ENCODE measurements around the gene WNT7B. TPM values are rescaled to one million over a fixed set of nuclear protein-coding genes. Genes with fewer than 3 reads are reported as not detected.

Gene WNT7B
- total and polyA plus RNA-seq, 10 of the 15 experiments (the other 5 are each of a cell fraction or from before 2014, with no cell fraction given), result 0.12 TPM; not detected in 9

DNA sequence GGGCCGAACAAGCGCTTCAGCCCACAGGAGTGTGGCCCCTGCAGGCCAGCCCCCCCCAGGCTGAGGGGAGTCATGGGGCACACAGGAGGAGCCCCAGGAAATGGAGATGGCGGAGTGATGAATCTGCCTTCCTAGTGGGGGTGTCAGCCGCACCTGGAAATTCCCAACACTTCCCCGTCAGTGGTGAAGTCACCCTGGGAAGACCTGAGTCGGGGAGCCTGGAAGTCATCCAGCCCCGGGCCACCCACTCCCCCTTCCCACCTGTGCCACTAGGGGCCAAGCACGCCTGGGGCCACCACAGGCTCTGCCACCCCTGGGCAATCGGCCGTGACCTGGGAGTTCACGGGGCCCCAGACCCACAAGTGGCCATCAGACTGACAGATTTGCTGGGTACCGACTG is 12.6 kb downstream of the WNT7B start:
- Histone ChIP-seq H3K9me3 (replicated peaks; ENCODE audit: control insufficient read depth, insufficient read depth, low read length) (no peaks in the 10 kb centered on the region), H3K4me2 (ENCODE audit: control insufficient read depth, insufficient read depth) (no peak overlapping the region), H3K9ac (ENCODE audit: control insufficient read depth, insufficient read depth, low read length) (no peak overlapping the region), H3K36me3 (ENCODE audit: control insufficient read depth in 2 of 2, insufficient read depth in 2 of 2, low read length in 1 of 2) (no peaks in the 10 kb centered on the region), H3K27ac (ENCODE audit: control insufficient read depth, insufficient read depth) (no peak overlapping the region), H3K4me3 (no peak overlapping the region), H2AFZ (ENCODE audit: control insufficient read depth, low read depth, low read length) (no peak overlapping the region), H4K20me1 (ENCODE audit: control insufficient read depth, insufficient read depth) (no peaks in the 10 kb centered on the region), H3K27me3 (replicated peaks in 1 of 2; ENCODE audit: control insufficient read depth in 2 of 2, insufficient read depth in 2 of 2, low read length in 1 of 2) (peaks cover 0 to 1% of the 10 kb centered on the region in 2 experiments; a peak in 2 of 4 replicates), H3K4me1 (ENCODE audit: control insufficient read depth, insufficient read depth, low read length) (no peaks in the 10 kb centered on the region), H3K79me2 (ENCODE audit: control insufficient read depth, insufficient read depth, low read length) (no peaks in the 10 kb centered on the region)
- in situ Hi-C loops (cut with MboI) (loop anchor here (25.0 kb wide), 1 partner anchor 1052 kb away; no protein-coding TSS in a partner anchor), intact Hi-C loops (cut with micrococcal nuclease; ENCODE audit: unreplicated experiment) (no loop called here)
- no peak for FAIRE-seq
- no peak for ATAC-seq
- ChIA-PET POLR2A (no interaction called here), SMC1A (ENCODE audit: uncharacterized antibody, unreplicated experiment) (no interaction called here), RAD21 (ENCODE audit: unreplicated experiment) (no interaction called here), CTCF (no interaction called here)
- no peak for DNase-seq (ENCODE audit: low read depth, low spot score)
- 5% methylated on average over 12 of the region's 12 CpGs for WGBS (ENCODE audit: insufficient coverage, insufficient replicate concordance, low lambda C conversion rate, missing lambda C conversion rate)
- no TSS peak for BruUV-seq (replicated peaks)
- no peak for TF ChIP-seq EZH2 (IDR thresholded peaks at IDR 0.05; ENCODE audit: borderline replicate concordance, control insufficient read depth, low read depth, low read length)
- no peak for TF ChIP-seq RUNX3 (IDR thresholded peaks at IDR 0.05; ENCODE audit: low read length)
- TF ChIP-seq, protein P1, sequence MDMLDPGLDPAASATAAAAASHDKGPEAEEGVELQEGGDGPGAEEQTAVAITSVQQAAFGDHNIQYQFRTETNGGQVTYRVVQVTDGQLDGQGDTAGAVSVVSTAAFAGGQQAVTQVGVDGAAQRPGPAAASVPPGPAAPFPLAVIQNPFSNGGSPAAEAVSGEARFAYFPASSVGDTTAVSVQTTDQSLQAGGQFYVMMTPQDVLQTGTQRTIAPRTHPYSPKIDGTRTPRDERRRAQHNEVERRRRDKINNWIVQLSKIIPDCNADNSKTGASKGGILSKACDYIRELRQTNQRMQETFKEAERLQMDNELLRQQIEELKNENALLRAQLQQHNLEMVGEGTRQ (IDR thresholded peaks at IDR 0.05; ENCODE audit: borderline replicate concordance, low read depth, low read length), result no peak
- TF ChIP-seq, protein P2, sequence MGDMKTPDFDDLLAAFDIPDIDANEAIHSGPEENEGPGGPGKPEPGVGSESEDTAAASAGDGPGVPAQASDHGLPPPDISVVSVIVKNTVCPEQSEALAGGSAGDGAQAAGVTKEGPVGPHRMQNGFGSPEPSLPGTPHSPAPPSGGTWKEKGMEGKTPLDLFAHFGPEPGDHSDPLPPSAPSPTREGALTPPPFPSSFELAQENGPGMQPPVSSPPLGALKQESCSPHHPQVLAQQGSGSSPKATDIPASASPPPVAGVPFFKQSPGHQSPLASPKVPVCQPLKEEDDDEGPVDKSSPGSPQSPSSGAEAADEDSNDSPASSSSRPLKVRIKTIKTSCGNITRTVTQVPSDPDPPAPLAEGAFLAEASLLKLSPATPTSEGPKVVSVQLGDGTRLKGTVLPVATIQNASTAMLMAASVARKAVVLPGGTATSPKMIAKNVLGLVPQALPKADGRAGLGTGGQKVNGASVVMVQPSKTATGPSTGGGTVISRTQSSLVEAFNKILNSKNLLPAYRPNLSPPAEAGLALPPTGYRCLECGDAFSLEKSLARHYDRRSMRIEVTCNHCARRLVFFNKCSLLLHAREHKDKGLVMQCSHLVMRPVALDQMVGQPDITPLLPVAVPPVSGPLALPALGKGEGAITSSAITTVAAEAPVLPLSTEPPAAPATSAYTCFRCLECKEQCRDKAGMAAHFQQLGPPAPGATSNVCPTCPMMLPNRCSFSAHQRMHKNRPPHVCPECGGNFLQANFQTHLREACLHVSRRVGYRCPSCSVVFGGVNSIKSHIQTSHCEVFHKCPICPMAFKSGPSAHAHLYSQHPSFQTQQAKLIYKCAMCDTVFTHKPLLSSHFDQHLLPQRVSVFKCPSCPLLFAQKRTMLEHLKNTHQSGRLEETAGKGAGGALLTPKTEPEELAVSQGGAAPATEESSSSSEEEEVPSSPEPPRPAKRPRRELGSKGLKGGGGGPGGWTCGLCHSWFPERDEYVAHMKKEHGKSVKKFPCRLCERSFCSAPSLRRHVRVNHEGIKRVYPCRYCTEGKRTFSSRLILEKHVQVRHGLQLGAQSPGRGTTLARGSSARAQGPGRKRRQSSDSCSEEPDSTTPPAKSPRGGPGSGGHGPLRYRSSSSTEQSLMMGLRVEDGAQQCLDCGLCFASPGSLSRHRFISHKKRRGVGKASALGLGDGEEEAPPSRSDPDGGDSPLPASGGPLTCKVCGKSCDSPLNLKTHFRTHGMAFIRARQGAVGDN (IDR thresholded peaks at IDR 0.05), result no peak
- TF ChIP-seq HDAC2 (IDR thresholded peaks at IDR 0.05), result no peak
- no peak for TF ChIP-seq TARDBP (IDR thresholded peaks at IDR 0.05; ENCODE audit: borderline replicate concordance)
- no peak for TF ChIP-seq SUZ12 (IDR thresholded peaks at IDR 0.05; ENCODE audit: unreplicated experiment)
- no peak for TF ChIP-seq STAT1 (conservative IDR thresholded peaks at IDR 0.05)
- no peak for TF ChIP-seq CHD2 (IDR thresholded peaks at IDR 0.05; ENCODE audit: borderline replicate concordance, low read depth, low read length)
- TF ChIP-seq, protein P3, sequence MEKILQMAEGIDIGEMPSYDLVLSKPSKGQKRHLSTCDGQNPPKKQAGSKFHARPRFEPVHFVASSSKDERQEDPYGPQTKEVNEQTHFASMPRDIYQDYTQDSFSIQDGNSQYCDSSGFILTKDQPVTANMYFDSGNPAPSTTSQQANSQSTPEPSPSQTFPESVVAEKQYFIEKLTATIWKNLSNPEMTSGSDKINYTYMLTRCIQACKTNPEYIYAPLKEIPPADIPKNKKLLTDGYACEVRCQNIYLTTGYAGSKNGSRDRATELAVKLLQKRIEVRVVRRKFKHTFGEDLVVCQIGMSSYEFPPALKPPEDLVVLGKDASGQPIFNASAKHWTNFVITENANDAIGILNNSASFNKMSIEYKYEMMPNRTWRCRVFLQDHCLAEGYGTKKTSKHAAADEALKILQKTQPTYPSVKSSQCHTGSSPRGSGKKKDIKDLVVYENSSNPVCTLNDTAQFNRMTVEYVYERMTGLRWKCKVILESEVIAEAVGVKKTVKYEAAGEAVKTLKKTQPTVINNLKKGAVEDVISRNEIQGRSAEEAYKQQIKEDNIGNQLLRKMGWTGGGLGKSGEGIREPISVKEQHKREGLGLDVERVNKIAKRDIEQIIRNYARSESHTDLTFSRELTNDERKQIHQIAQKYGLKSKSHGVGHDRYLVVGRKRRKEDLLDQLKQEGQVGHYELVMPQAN (conservative IDR thresholded peaks at IDR 0.05), result no peak
- TF ChIP-seq, protein P4, sequence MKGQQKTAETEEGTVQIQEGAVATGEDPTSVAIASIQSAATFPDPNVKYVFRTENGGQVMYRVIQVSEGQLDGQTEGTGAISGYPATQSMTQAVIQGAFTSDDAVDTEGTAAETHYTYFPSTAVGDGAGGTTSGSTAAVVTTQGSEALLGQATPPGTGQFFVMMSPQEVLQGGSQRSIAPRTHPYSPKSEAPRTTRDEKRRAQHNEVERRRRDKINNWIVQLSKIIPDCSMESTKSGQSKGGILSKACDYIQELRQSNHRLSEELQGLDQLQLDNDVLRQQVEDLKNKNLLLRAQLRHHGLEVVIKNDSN (IDR thresholded peaks at IDR 0.05; ENCODE audit: borderline replicate concordance, extremely low read length, insufficient read depth, low read depth, low read length), result no peak
- no peak for TF ChIP-seq NR2C2 (IDR thresholded peaks at IDR 0.05; ENCODE audit: borderline replicate concordance, control insufficient read depth, insufficient read length, low read depth)
- TF ChIP-seq ZZZ3 (IDR thresholded peaks at IDR 0.05; ENCODE audit: control insufficient read depth, insufficient read length, low read depth), result no peak
- no peak for TF ChIP-seq SPI1 (IDR thresholded peaks at IDR 0.05; ENCODE audit: borderline replicate concordance, insufficient read depth, low read depth, low read length)
- TF ChIP-seq PAX5 (IDR thresholded peaks at IDR 0.05; ENCODE audit: borderline replicate concordance, low read depth, low read length), result no peak; the same call in 1 of the 2 replicates
- TF ChIP-seq IKZF2 (IDR thresholded peaks at IDR 0.05), result no peak
- TF ChIP-seq CREB1 (IDR thresholded peaks at IDR 0.05; ENCODE audit: low read depth), result no peak
